ENCODE measurements around the gene PPID.

GRCh38 chr4:158726633-158727032 is 3.4 kb upstream of the PPID start:
- TF ChIP-seq CTCF (IDR thresholded peaks at IDR 0.05) (no peak), POLR2A (IDR thresholded peaks at IDR 0.05) (no peak)

All from lower leg skin (tissue), 3 donors.